Hematopoietic multipotent progenitor cell treated with erythropoietin and hydrocortisone succinate and interleukin-3 and kit ligand, for 17 days (in vitro differentiated cells): ENCODE data around the gene POU6F2.

Source experiments
- DNase-seq: peaks from one replicate; pipeline ENCODE4 v3.0.0-alpha.2; 2015; ENCODE audit warnings: low spot score

Gene POU6F2

DNA sequence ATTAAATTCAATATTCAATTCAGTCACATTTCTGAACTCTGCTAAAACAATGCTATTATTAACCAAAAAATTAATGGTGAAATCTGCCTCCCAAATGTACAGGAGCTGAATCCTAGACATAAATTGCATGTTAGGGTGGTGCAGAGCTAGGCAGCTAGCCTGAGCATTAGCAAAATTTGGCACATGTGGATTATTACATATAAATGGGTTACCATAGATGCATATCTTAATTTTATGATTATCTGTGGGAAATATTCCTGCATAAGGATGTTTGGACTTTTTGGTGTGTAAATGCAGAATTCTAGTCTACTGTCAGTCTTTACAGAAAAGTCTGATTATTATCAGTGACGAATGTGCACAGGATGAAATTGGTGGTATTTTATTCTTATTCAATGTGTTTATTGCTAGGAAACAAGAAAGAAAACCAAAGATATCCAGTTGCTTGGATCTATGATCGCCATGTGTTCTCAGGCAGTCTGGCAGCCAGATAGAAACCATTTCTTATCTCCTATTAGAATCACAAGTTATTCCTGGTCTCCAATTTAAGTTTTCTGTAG lies 150.7 kb downstream of the POU6F2 start:
- DNase-seq = no peak

DNA sequence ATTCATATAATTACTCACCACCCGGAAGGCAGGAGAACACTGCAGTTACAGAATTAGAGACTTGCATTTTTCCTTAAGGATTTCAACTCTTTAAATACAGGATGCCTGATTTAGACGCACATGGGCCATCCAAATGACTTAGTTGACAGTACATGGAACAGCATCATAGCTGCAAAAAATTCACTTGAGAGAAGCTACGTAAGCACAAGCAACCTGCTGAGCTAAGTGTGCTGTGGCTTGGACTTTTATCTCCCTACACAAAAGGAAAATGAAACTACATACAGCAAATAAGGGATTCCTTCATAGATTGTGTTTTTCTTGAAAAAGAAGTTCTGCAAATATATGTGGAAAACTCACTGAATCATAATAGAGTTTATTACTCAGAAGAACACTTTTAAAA lies 152.6 kb downstream of the POU6F2 start:
- DNase-seq = no peak

DNA sequence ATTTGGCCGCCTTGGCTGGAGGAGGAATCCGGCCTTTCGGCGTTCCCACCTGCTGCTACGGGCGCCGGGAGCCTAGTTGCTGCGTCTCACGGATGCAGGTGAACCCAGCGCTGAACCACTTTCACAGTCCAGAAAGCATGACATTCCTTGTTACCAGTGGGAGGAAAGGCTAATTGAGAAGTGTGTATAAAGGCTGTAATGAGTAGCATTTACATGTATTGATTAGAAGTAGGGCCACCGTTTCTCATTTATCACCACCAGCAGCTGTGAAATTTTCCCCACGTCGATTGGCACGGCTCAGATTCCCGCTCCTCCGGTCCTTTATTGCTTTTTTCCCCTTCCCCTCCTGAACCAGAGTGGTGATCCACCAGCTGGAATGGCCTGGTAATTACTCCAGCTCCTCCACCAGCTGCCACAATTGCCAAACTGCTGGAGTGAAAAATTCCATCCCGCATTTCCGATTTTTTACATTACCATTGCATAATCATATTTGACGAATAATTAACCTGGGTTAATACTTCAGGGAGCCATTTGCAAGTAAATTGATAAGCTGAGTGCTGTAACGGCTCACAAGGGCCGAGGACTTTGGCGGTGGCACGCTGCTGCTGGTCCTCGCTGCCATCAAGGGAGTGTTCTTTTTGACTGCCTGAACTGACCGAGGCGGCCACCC lies 153.3 kb downstream of the POU6F2 start:
- no peak for DNase-seq

DNA sequence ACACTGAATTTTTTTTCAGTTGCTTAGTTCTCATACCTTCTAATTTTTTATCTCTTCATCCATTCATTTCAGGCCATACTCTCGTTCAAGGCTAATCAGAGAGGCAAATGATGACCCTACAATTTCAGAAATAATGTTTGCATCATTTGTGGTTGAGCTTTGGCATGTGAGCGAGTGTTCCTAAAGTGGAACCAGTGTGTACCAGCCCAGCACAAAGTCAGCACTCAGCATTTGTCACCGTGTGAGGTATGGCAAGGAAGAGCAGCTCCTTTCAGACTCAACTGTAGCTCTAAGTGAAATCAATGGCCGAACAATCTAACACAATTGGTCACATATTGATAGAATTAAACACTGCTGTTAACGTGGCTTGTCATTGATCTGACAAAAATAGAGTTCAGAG lies 154.6 kb downstream of the POU6F2 start:
- no peak for DNase-seq

DNA sequence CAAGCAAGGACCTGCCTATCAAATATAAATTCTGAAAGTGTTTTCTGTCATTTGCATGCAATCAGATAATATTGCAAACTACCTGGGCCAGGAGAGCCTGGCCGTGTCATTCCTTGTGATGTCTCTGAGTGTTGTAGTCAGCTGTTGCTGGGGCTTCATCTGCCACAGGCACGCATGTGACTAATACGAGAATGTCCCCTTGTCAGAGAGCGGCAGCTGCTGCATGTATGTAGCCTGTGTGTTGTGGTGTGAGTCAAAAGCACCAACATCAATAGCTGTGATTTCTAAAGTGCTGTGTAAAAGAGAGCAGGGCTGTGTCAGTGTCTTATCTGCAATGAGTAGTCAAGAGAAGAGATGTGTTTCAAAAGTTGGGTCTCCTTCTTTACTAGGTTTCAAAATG lies 155.4 kb downstream of the POU6F2 start:
- no peak for DNase-seq

DNA sequence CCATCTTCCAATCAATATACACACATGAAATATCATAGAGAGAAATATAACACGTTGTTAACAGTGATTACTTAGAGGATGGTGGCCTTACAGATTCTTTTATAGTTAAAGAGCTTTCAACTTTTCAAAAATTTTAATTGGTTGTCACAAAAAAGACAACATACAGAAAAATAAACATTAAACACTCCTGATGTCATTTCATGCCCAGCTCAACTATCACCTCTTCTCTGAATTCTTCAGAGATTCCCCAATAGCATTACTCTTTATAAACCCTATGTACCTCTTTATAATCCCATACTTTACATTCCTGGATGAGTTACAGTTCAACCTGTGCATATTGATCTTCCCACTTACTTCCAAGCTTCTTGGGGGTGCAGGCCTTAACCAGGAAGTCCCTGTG lies 159.8 kb downstream of the POU6F2 start:
- no peak for DNase-seq

DNA sequence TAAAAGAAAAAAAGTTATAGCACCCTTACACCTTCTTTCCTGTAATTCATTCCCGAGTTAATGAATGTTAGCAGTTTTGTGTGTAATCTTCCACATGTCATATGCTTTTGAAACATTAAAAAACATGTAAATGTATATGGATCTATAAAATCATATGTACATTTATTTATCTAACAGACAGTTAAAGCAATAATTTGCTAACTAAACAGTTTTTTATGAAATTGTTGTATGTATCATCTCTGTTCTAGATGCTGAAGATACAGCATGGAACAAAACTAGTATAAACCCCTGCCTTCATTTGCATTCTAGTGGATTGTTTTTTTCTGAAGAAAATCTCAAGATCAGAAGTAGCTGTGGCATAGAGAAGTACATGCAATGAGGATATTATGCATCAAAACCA lies 165.0 kb downstream of the POU6F2 start:
- no peak for DNase-seq

DNA sequence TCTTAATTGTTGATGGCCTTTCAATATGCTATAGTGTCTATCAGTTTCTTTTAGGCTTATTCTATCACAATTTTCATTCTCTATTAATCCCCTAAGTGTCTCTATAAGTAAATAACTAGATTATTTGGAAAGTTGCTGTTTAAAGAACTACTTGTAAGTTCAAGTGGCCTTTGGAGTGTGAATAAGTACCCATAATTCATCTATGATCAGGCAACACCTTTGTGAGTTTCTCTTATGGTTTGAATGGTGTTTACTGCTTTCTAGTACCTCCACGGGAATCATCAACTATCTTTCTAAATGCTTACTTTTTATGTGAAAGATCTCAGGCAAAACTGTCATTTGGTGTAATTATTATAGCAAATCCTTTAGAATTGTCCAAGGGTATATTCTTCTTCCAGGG lies 166.7 kb downstream of the POU6F2 start:
- no peak for DNase-seq

DNA sequence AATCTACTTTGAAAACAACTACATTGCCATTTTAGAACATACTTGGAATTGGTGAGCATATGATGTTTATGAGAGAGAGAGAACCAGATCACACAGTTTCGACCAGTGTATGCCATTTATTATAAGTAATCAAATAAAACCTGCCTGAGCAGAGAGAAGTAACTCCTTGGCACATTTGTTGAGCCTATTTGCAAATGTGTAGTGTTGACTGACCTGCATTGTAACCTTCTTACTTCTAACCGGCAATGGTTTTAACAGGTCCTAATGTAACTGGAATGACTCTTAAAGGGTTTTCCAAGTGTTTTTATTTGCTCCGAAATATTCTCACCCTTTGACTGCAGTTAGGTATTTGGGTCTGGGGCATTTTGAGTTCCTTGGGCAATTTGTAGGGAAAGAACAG lies 167.6 kb downstream of the POU6F2 start:
- no peak for DNase-seq

DNA sequence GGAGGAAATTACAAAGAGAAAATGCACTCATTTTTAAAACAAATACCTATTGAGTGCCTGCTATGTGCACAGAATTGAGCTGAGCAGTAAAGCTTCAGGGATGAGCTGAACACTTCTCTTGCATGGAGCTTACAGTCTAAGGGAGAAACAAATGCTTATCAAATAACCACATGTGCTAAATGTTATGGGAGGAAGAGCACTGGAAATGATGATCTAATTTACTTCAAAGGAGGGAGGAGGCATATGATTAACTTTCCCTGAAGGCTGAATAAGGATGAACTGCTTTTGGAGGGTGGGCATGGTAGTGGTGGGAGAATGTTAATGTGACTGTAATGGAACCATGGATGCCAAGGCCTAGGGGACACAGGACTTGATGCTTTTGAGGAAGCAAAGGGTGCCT lies 168.2 kb downstream of the POU6F2 start:
- no peak for DNase-seq

DNA sequence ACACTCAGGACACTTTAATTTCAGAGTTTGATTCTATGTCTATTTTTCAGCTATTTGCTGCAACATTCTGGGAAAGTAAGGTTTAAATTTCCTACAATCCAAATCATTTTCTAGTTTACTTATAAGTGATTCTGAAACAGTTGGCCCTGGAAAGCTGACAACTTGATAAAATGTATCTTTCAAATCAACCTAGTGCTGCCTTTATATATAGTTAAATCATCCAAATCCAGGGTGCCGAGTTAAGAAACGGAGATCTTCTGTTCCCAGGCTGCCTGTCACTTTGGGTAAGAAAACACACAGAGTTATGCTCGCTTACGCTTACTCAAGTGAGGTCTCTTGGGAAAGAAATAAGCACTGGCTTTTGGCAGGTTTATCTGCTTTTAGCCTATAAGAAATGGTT lies 175.0 kb downstream of the POU6F2 start:
- no peak for DNase-seq

DNA sequence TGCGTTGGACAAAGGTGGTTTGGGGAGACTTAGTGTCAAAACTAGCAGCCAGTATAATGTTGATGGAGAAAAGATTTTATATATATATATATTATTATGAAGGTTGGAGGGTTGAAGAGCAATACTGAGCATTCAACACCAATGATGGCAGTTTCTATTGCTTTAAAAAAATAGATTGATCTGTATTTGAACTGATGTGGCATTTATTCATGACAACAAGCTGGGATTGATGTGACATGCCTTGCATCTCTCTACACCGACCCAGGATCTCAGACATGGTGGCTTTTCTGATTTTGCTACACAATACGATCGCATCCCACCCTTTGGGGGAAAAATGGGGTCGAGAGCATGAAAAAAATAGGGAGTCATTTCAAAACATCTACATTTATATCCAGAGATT lies 175.4 kb downstream of the POU6F2 start:
- no peak for DNase-seq

DNA sequence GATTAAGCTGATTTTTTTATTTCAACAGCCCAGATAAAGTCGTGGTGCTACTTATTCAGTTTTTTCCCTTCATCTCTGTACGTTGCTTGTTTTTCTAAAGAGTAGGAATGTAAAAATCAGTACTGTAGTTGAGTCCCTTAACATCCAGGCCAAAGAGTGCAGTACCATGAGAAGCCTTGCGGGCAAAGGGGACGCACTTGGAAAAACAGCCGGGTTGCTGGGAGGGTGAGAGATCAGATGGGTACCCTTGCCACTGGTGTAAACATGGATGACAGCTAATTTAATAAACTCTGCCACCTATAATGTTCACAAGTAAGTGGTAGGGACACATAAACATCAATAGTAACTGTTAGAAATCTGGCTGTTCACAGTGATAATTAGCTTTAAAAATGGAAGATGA lies 175.9 kb downstream of the POU6F2 start:
- no peak for DNase-seq

DNA sequence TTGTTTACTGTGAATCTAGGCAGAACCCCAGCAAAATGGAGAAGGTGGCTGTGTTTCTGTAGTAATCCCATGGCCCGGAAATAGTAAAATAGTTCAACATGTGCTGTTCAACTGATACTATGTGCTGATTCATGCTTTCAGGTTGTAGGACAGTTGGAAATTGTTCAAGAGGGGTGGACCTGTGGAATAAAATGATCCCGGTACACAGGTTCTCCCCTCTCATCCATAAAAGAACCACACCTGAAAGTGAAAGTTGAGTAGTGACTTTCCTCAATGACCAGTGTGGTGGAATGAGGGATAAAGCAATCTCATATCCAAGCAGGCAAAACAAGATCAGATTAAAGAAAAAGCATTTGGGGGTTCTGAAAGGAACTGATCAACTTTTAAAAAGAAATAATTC lies 177.1 kb downstream of the POU6F2 start:
- no peak for DNase-seq

DNA sequence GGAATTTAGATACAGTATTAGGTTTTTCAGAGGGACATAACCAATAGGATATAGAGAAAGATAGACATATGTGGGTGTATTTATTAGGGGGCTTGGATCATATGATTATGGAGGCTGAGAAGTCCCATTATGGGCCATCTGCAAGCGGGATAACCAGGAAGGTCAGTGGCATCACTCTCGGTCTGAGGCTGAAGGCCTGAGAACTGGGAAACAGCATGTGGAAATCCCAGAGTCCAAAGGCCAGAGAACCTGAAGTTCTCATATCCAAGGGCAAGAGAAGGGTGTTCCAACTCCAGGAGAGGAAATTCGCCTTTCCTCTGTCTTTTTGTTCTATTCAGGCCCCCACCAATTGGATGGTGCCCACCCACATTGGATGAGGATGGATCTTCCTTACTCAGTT lies 180.7 kb downstream of the POU6F2 start:
- DNase-seq = no peak

DNA sequence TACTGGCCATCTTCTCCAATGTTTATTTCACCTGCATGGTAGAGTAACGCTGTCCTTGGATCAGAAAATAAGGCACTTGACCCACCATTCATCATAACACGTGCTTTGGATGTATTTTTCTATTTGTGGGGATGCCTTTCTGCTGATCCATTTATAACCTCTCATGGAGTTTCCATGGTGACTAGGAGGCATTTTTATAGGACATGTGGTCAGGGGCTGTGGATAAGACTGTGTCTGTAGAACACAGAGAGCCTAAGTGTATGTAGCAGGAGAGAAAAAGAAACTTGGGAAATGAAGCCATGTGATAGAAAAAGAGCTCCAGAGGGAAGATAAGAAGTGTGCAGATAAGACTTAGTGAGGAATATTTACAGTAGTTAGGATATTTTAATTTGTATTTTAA lies 184.2 kb downstream of the POU6F2 start:
- no peak for DNase-seq

DNA sequence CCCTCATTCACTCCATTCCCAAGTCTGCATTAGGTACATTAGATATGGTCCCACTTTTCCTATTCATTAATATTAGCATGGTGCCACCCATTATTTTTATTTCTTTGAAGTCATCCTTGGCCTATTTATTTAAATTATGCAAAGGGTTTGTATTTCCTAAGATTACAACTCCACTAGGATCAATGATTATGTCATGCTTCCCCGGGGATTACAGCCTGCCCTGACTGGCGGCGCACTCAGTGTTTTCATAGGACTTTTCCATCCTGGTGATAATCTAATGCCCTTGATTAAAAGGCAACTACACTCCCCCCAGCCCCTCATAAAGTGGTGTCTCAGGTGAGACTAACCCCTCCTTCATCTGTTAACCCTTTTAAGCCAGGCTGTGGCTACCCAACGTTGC lies 187.2 kb downstream of the POU6F2 start:
- no peak for DNase-seq

DNA sequence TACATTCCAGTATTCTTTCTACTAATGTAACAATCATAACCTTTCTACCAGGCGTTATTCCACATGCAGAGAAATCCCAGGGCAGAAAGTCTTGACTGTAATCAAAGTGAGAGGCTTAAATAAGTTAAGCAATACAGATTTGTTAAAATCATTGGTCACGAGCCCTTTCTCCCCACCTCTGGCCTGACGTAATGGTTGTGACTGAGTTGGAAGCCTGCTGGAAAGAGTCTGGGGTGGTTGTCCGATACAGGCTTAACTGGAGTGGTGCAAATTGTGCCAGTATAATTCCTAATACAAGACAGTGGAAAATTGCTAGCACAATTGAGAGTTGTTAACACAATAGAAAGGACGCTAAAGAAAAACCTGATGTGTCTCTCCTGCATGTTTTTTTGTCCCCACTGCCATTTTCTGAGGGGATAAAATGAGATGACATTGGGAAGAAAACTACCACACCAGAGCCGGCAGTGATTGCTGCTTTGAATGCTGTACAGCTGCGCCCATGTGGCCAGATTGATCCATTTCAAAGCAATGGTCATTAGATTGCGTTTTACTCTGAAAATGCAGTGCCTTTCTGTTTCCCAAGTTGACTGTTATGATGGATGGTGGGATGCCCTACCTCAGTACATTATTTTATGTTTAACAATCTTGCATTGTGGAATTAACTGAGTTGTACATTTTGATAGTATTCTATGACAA lies 190.8 kb downstream of the POU6F2 start:
- no peak for DNase-seq

DNA sequence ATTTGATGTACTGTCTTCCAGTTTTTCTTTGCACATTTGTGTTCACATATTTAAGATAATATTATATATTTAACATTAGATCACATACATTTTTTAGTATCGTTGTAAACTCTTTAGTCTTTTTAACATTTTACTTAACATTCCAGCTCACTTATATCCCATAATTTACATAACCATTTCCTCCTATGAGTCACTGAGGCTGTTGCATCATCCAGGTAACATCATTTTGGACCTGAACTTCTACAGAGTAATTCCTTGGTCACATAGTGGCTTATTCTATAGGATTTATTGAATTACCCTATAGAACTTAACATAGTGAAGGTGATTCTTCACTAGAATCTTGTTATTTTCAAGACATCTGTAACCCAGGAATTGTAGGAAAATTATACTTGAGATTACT lies 194.4 kb downstream of the POU6F2 start:
- no peak for DNase-seq

DNA sequence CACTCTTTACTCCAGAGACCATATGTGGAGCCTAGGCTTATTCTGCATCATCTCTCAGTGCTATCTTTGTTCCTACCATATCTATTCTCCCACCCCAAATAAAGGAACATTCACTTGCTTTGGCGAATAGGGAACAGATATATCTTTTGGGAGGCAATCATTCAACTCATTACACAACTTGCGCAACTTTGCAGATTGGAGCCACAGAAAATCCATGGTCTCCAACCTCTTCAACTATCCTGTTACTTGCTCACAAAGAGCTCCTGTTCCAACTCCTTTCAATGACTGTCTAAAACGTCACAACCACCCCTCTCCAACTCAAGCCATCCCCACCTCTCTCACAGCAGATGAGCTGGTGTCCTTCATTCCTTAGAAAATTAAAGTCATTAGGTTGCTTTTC lies 203.7 kb downstream of the POU6F2 start:
- DNase-seq = no peak

DNA sequence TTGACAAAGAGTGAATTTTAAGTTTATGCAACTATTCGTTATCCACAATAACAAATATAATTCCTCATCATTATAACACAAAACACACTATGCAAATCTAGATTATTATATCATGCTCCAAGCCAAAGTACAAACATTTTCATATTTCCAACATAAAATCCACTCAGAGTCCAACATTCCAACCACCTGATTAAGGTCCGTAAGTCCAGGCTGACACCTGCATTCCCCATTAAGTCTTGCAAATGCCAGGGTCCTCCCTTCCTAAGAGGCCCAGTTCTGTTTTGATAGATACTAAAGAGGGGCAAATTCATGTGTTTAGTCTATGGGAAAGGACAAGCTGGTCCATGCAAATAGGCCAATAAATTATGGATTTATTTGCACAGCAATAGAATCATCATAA lies 206.1 kb downstream of the POU6F2 start:
- no peak for DNase-seq

DNA sequence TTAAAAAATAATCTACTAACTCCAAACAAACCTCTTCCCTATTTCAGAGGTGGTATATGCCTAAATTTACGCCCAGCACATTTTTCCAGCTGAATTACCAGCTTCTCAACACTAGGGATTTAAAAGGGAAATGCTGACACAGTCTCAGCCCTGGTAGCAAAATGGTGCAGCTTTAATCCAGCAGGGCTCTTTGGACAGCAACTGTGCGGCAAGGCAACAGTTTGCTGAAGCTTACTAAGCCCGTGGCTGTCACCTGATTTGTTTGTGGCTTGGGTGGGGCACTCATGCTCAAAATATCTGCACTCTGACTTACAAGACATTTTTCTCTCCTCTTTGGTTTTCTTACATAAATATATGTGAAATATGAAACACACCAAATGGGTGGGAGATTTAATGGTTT lies 206.7 kb downstream of the POU6F2 start:
- no peak for DNase-seq

DNA sequence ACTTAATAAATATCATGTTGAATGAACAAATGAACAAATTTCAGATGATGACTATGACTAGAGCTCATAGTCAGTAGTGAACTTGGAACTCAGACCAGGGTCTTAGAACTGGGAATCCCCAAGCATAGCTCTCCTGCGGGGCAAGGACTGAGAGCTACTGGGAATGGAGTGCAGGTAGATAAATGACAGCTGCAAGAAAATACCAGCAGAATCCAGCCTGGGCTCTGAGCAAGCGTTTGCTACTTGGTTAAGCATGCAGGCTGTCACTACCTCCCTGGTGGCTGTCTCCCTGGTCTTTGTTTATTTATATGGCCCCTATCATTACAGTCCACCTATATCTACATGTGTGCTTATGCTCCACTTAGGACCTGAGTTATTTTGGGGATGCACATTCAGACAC lies 208.4 kb downstream of the POU6F2 start:
- no peak for DNase-seq

DNA sequence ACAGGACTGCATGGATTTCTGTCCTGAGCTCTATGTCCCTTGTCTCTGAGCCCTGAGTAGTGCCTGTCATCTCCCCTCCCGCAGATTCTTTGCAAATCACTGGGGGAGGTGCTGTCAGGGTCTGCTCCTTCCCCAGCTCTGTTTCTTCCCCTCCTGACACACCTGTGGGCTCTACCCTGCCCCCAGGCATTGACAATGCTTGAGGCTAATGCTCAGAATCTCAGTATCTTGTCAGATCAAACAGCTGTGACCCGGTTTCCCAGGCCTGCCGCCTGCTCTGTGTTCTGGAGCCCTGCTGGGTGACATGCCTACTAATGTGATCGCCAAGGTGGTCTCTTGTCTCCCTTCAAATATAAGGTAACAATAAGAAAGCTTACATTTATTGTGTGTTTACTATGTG lies 209.0 kb downstream of the POU6F2 start:
- DNase-seq = no peak
